Left cardiac atrium (tissue), 4 donors: Measurements from ENCODE around the gene COL27A1. TPM values are rescaled to one million over a fixed set of nuclear protein-coding genes. Genes with fewer than 3 reads are reported as not detected.
"Not testable (repeated sequence)": the region's sequence is repeated elsewhere in the genome, so short reads cannot be mapped to it uniquely, and the experiment has no call there.

Experiments
- ATAC-seq, 2 donors: fragments of 200-7000 bp; cut with Tn5 transposase; one replicate each; pipeline ENCODE4 v1.9.1; 2020; ENCODE audit warnings: mild to moderate bottlenecking in 2 of 2, moderate library complexity in 2 of 2
- DNase-seq: peaks from one replicate; pipeline ENCODE4 v3.0.0-alpha.2; 2020
- intact Hi-C, 2 donors: fragments of 100-400 bp; cut with DNase I; formaldehyde crosslinking; loops; one replicate each; pipeline versions ENCODE4 v1.14.1 to v1.15.1; 2022 to 2023
- total RNA-seq, 2 donors: library from RNA; stranded (reverse); fragmentation: NEBNext Ultra II Directional; extraction: Animal tissue kit (Norgen Biotek cat#: 25700); gene quantifications; one replicate each; pipeline ENCODE4 v1.2.1, GENCODE V29; 2021
- donor health status: DM: no; HTN: yes; CAD: no.
- donor health status: DM: no; HTN: yes; CAD: no; lungs with severe emphysema.
- donor health status: DM: yes; HTN: yes; CAD: no.
- donor health status: Dilated cardiomyopathy.

COL27A1 gene
- total RNA-seq, 2 donors from 2014 or later, result 7.0 to 9.2 TPM

- DNase-seq (no peak), ATAC-seq (no peak)
- intact Hi-C loops, result no loop called here
These were observed 33.9 kb upstream of the COL27A1 start for GRCh38 chr9:114121227-114122135.

GRCh38 chr9:114122136-114123027, 33.0 kb upstream of the COL27A1 start:
- DNase-seq, result no peak
- intact Hi-C loops, result no loop called here
- no peak for ATAC-seq

- no peak for ATAC-seq
- no peak for DNase-seq
- intact Hi-C loops, result no loop called here
These were observed 32.0 kb upstream of the COL27A1 start for GRCh38 chr9:114123031-114123977.

GRCh38 chr9:114124138-114124537, 31.2 kb upstream of the COL27A1 start:
- DNase-seq (no peak), ATAC-seq (peak; percentile 39 to 45)
- intact Hi-C loops, result no loop called here

GRCh38 chr9:114124666-114125475, 30.5 kb upstream of the COL27A1 start:
- ATAC-seq, result no peak
- intact Hi-C loops, result no loop called here

GRCh38 chr9:114125476-114126013, 29.8 kb upstream of the COL27A1 start:
- intact Hi-C loops, result no loop called here
- no peak for ATAC-seq
- DNase-seq, result no peak

More at GRCh38 chr9:114124666-114125475, 30.5 kb upstream of the COL27A1 start:
- no peak for DNase-seq

GRCh38 chr9:114126247-114127060, 28.9 kb upstream of the COL27A1 start:
- ATAC-seq (no peak), DNase-seq (no peak)
- intact Hi-C loops, result no loop called here

- DNase-seq, ATAC-seq, intact Hi-C loops: not testable (repeated sequence)
These were observed 26.6 kb upstream of the COL27A1 start for GRCh38 chr9:114128759-114129158.

GRCh38 chr9:114130141-114130540, 25.2 kb upstream of the COL27A1 start:
- no peak for ATAC-seq
- intact Hi-C loops, result no loop called here
- DNase-seq, result no peak

- ATAC-seq (peak in 1 of 2 donors; percentile 44), DNase-seq (no peak)
- intact Hi-C loops, result no loop called here
These were observed 24.6 kb upstream of the COL27A1 start for GRCh38 chr9:114130624-114131277.

GRCh38 chr9:114131808-114132549, 23.4 kb upstream of the COL27A1 start:
- DNase-seq, result no peak
- peak in 1 of 2 donors; percentile 53 for ATAC-seq
- intact Hi-C loops, result no loop called here

GRCh38 chr9:114132550-114132918, 22.8 kb upstream of the COL27A1 start:
- ATAC-seq (no peak), DNase-seq (no peak)
- intact Hi-C loops, result no loop called here

GRCh38 chr9:114134827-114135396, 20.4 kb upstream of the COL27A1 start:
- intact Hi-C loops, result no loop called here
- DNase-seq, result no peak
- ATAC-seq, result no peak

GRCh38 chr9:114137831-114138230, 17.5 kb upstream of the COL27A1 start:
- intact Hi-C loops, result no loop called here
- ATAC-seq (no peak), DNase-seq (no peak)

GRCh38 chr9:114138552-114138971, 16.8 kb upstream of the COL27A1 start:
- intact Hi-C loops, result no loop called here
- peak; percentile 70 to 85 for ATAC-seq

More at GRCh38 chr9:114138552-114138971, 16.8 kb upstream of the COL27A1 start:
- DNase-seq, result peak; percentile 62
